ENCODE measurements around the gene RHBDL1.

RHBDL1 gene

DNA sequence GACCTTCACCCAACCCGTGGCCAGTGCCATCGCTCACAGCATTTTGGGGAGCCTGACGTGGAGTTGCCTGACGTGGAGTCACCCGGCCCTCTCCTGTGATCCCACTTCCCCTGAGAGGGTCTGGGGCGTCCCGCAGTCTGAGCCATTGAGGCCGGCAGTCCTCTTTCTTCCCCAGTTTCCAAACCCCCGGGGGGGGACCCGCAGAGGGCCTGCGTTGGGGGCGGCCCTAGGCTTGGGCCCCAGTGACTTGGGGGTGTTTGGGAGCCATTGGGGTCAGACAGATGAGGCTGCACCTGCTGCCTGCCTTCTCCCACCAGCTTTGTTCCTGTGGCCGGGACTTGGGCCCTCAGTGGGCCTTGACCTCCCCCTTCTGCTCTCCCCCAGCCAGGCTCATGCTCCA lies 5.8 kb upstream of the RHBDL1 start:
- Histone ChIP-seq H3K27ac (ENCODE audit: low read length) (no peak overlapping the region), H3K36me3 (ENCODE audit: insufficient read depth, low read length) (peaks cover 73% of the 10 kb centered on the region), H3K27me3 (ENCODE audit: insufficient read depth, low read length, poor library complexity) (no peaks in the 10 kb centered on the region), H2AFZ (ENCODE audit: low read depth, low read length) (no peak overlapping the region), H3K4me3 (ENCODE audit: low read depth in 1 of 2, low read length in 2 of 2) (peak overlapping the region in 1 of 2 experiments; percentile 96; a peak in 2 of 4 replicates), H3K9me3 (ENCODE audit: insufficient read depth, low read length, severe bottlenecking) (no peaks in the 10 kb centered on the region), H4K20me1 (ENCODE audit: insufficient read depth, low read length) (peaks cover 46% of the 10 kb centered on the region), H3K79me2 (ENCODE audit: insufficient read depth, low read length) (peaks cover 40% of the 10 kb centered on the region), H3K9ac (ENCODE audit: low read depth, low read length) (peak overlapping the region; percentile 99; the same call in 1 of the 2 replicates), H3K4me1 (ENCODE audit: insufficient read depth, low read length) (peaks cover 31% of the 10 kb centered on the region), H3K4me2 (ENCODE audit: insufficient read depth, low read length) (peak overlapping the region; percentile 95)
- no peak for DNase-seq
- no peak for TF ChIP-seq EZH2 (IDR thresholded peaks at IDR 0.05; ENCODE audit: borderline replicate concordance, low read depth, low read length, severe bottlenecking)
- TF ChIP-seq, protein P1, sequence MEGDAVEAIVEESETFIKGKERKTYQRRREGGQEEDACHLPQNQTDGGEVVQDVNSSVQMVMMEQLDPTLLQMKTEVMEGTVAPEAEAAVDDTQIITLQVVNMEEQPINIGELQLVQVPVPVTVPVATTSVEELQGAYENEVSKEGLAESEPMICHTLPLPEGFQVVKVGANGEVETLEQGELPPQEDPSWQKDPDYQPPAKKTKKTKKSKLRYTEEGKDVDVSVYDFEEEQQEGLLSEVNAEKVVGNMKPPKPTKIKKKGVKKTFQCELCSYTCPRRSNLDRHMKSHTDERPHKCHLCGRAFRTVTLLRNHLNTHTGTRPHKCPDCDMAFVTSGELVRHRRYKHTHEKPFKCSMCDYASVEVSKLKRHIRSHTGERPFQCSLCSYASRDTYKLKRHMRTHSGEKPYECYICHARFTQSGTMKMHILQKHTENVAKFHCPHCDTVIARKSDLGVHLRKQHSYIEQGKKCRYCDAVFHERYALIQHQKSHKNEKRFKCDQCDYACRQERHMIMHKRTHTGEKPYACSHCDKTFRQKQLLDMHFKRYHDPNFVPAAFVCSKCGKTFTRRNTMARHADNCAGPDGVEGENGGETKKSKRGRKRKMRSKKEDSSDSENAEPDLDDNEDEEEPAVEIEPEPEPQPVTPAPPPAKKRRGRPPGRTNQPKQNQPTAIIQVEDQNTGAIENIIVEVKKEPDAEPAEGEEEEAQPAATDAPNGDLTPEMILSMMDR (IDR thresholded peaks at IDR 0.05; ENCODE audit: borderline replicate concordance, extremely low read depth, low read length, poor library complexity, severe bottlenecking) = no peak
- no peak for ATAC-seq (ENCODE audit: insufficient read depth, low read depth)

DNA sequence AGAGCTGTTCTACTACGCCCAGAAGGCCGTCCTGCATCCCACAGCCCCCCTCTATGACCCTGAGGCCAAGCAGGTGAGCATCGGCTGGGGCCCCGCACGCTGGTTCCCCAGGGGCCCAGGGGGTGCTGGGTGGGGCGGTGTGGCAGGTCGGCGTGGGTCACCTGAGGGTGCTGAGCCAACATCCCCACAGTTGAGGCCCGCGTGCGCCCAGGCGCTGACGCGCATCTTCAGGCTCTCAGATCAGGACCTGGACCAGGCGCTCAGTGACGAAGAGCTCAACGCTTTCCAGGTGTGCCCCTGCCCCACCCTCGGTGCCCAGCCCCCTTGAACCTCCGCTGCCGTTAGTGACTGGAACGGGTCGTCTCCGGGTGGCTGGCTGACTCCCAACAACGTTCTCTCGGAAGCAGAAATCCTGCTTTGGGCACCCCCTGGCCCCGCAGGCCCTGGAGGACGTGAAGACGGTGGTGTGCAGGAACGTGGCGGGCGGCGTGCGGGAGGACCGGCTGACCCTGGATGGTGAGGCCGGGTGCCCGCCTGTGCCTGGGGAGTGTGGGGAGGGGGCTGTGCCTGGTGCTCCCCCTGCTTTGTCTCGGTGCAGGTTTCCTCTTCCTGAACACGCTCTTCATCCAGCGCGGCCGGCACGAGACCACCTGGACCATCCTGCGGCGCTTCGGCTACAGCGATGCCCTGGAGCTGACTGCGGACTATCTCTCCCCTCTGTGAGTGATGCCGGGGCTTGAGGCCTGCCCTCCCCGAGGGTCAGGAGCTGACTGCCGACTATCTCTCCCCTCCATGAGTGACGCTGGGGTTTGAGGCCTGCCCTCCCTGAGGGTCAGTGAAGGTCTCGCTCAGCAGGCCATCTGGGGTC lies 4.8 kb upstream of the RHBDL1 start:
- Histone ChIP-seq H3K27ac (ENCODE audit: low read length) (no peak overlapping the region), H4K20me1 (ENCODE audit: insufficient read depth, low read length) (peaks cover 53% of the 10 kb centered on the region), H3K4me1 (ENCODE audit: insufficient read depth, low read length) (peaks cover 31% of the 10 kb centered on the region), H3K36me3 (ENCODE audit: insufficient read depth, low read length) (peaks cover 73% of the 10 kb centered on the region), H3K4me2 (ENCODE audit: insufficient read depth, low read length) (peak overlapping the region; percentile 95; the same call in 1 of the 2 replicates), H3K9me3 (ENCODE audit: insufficient read depth, low read length, severe bottlenecking) (no peaks in the 10 kb centered on the region), H2AFZ (ENCODE audit: low read depth, low read length) (no peak overlapping the region), H3K4me3 (ENCODE audit: low read depth in 1 of 2, low read length in 2 of 2) (no peak overlapping the region), H3K79me2 (ENCODE audit: insufficient read depth, low read length) (peaks cover 40% of the 10 kb centered on the region), H3K9ac (ENCODE audit: low read depth, low read length) (no peak overlapping the region), H3K27me3 (ENCODE audit: insufficient read depth, low read length, poor library complexity) (no peaks in the 10 kb centered on the region)
- ATAC-seq (ENCODE audit: insufficient read depth, low read depth) (no peak), DNase-seq (no peak)
- TF ChIP-seq, protein P1 (IDR thresholded peaks at IDR 0.05; ENCODE audit: borderline replicate concordance, extremely low read depth, low read length, poor library complexity, severe bottlenecking) = no peak
- no peak for TF ChIP-seq EZH2 (IDR thresholded peaks at IDR 0.05; ENCODE audit: borderline replicate concordance, low read depth, low read length, severe bottlenecking)

- peaks cover 69% of the 10 kb centered on the region for H3K36me3 ChIP-seq (ENCODE audit: insufficient read depth, low read length)
- H3K79me2 ChIP-seq (ENCODE audit: insufficient read depth, low read length) = peaks cover 40% of the 10 kb centered on the region
- H3K4me1 ChIP-seq (ENCODE audit: insufficient read depth, low read length) = peaks cover 31% of the 10 kb centered on the region
- H2AFZ ChIP-seq (ENCODE audit: low read depth, low read length) = no peak overlapping the region
- no peak overlapping the region for H3K4me3 ChIP-seq (ENCODE audit: low read depth in 1 of 2, low read length in 2 of 2)
- TF ChIP-seq EZH2 (IDR thresholded peaks at IDR 0.05; ENCODE audit: borderline replicate concordance, low read depth, low read length, severe bottlenecking) = no peak
- TF ChIP-seq, protein P1 (IDR thresholded peaks at IDR 0.05; ENCODE audit: borderline replicate concordance, extremely low read depth, low read length, poor library complexity, severe bottlenecking) = no peak
- peaks cover 57% of the 10 kb centered on the region for H4K20me1 ChIP-seq (ENCODE audit: insufficient read depth, low read length)
- no peak overlapping the region for H3K4me2 ChIP-seq (ENCODE audit: insufficient read depth, low read length)
- no peak for DNase-seq
- no peak overlapping the region for H3K9ac ChIP-seq (ENCODE audit: low read depth, low read length)
- no peak for ATAC-seq (ENCODE audit: insufficient read depth, low read depth)
- no peak overlapping the region for H3K27ac ChIP-seq (ENCODE audit: low read length)
- H3K27me3 ChIP-seq (ENCODE audit: insufficient read depth, low read length, poor library complexity) = no peaks in the 10 kb centered on the region
- H3K9me3 ChIP-seq (ENCODE audit: insufficient read depth, low read length, severe bottlenecking) = no peaks in the 10 kb centered on the region
Measured at GRCh38 chr16:671353-672131, 3.9 kb upstream of the RHBDL1 start.
